DOHH2 (cell line): ENCODE measurements around the gene ADGRG2.

Source experiments
- H3F3A ChIP-seq: fragments of 200-600 bp; sonication (generic), shearing (Covaris generic); 2 replicates; pipeline ENCODE4 v1.6.0; 2016; ENCODE audit warnings: antibody characterized with exemption, mild to moderate bottlenecking; ENCODE audit not compliant: control insufficient read depth, insufficient read depth
- H3K27ac ChIP-seq: fragments of 200-600 bp; sonication (generic); 2 replicates; pipeline ENCODE4 v1.5.1; 2014; ENCODE audit warnings: low read depth, mild to moderate bottlenecking, low read length, moderate library complexity
- H3K27me3 ChIP-seq: fragments of 200-600 bp; sonication (generic); 2 replicates; pipeline ENCODE4 v1.6.1; 2014; ENCODE audit warnings: mild to moderate bottlenecking, low read length, mixed read lengths; ENCODE audit not compliant: control insufficient read depth
- H3K36me3 ChIP-seq: fragments of 200-600 bp; sonication (generic); 2 replicates; pipeline ENCODE4 v1.6.1; 2014; ENCODE audit warnings: mild to moderate bottlenecking, low read length, moderate library complexity, mixed read lengths; ENCODE audit not compliant: control insufficient read depth
- H3K4me1 ChIP-seq: fragments of 200-600 bp; sonication (generic); 2 replicates; pipeline ENCODE4 v1.6.1; 2014; ENCODE audit warnings: mild to moderate bottlenecking, low read length, mixed read lengths; ENCODE audit not compliant: control insufficient read depth
- H3K4me2 ChIP-seq: fragments of 200-600 bp; sonication (generic); 2 replicates; pipeline ENCODE4 v1.6.0; 2014; ENCODE audit warnings: mild to moderate bottlenecking, low read length, moderate library complexity
- H3K4me3 ChIP-seq: fragments of 200-600 bp; sonication (generic); 2 replicates; pipeline ENCODE4 v1.5.1; 2014; ENCODE audit warnings: mild to moderate bottlenecking, low read length, mixed read lengths
- H3K79me2 ChIP-seq: fragments of 200-600 bp; sonication (generic); 2 replicates; pipeline ENCODE4 v1.6.1; 2014; ENCODE audit warnings: mild to moderate bottlenecking, low read length, mixed read lengths; ENCODE audit not compliant: control insufficient read depth
- H3K9me2 ChIP-seq: fragments of 200-600 bp; sonication (generic); replicated peaks from 2 replicates; pipeline ENCODE4 v1.6.1; 2014; ENCODE audit warnings: mild to moderate bottlenecking, low read length, mixed read lengths; ENCODE audit not compliant: control insufficient read depth
- H3K9me3 ChIP-seq: fragments of 200-600 bp; sonication (generic); 2 replicates; pipeline ENCODE4 v1.6.1; 2014; ENCODE audit warnings: antibody characterized with exemption, low read length, mixed read lengths; ENCODE audit not compliant: control insufficient read depth, insufficient read depth
- H4K20me1 ChIP-seq: fragments of 200-600 bp; sonication (generic); 2 replicates; pipeline ENCODE4 v1.6.0; 2014; ENCODE audit warnings: low read depth, mild to moderate bottlenecking, antibody characterized with exemption, low read length, moderate library complexity; ENCODE audit not compliant: control insufficient read depth, insufficient read depth
- EZH2phosphoT487 ChIP-seq: fragments of 200-600 bp; sonication (generic); IDR thresholded peaks from 2 replicates; pipeline ENCODE4 v1.6.1; 2017; ENCODE audit warnings: borderline replicate concordance, mild to moderate bottlenecking, antibody characterized with exemption, low read length, moderate library complexity, mixed read lengths
- TF ChIP-seq, protein P1 (sequence below): fragments of 200-600 bp; sonication (generic); IDR thresholded peaks from one replicate; pipeline ENCODE4 v1.5.1; 2014; ENCODE audit warnings: antibody characterized with exemption, mild to moderate bottlenecking, low read depth, low read length; ENCODE audit not compliant: poor library complexity, severe bottlenecking

The ADGRG2 gene

DNA sequence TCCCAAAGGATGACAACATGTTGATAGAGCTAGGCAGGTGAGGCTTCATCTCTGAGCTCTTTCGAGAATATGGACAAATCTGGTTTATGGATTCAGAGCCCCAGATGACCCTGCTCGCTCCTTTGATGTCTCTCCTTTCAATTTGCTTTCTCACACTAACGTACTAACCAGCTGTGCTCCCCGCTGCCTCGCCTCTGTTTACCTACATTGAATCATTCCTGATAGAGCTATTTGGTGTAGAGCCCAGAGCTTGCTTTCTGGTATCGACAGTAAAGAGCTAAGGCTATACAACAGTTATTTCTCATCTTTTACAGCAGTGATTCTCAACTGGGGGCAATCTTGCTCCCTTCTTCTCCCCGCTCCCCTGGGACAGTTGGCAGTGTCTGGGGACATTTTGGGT is 129.4 kb downstream of the ADGRG2 start:
- Histone ChIP-seq H3K4me3 (no peak overlapping the region), H3K4me1 (no peaks in the 10 kb centered on the region), H3K79me2 (no peaks in the 10 kb centered on the region), H3K9me3 (no peaks in the 10 kb centered on the region), H3K27me3 (no peaks in the 10 kb centered on the region), H3K36me3 (no peaks in the 10 kb centered on the region), H3K9me2 (no peaks in the 10 kb centered on the region), H4K20me1 (no peaks in the 10 kb centered on the region), H3F3A (no peaks in the 10 kb centered on the region), H3K27ac (no peak overlapping the region), H3K4me2 (no peak overlapping the region)
- TF ChIP-seq EZH2phosphoT487, result no peak
- TF ChIP-seq, protein P1, sequence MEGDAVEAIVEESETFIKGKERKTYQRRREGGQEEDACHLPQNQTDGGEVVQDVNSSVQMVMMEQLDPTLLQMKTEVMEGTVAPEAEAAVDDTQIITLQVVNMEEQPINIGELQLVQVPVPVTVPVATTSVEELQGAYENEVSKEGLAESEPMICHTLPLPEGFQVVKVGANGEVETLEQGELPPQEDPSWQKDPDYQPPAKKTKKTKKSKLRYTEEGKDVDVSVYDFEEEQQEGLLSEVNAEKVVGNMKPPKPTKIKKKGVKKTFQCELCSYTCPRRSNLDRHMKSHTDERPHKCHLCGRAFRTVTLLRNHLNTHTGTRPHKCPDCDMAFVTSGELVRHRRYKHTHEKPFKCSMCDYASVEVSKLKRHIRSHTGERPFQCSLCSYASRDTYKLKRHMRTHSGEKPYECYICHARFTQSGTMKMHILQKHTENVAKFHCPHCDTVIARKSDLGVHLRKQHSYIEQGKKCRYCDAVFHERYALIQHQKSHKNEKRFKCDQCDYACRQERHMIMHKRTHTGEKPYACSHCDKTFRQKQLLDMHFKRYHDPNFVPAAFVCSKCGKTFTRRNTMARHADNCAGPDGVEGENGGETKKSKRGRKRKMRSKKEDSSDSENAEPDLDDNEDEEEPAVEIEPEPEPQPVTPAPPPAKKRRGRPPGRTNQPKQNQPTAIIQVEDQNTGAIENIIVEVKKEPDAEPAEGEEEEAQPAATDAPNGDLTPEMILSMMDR, result no peak

DNA sequence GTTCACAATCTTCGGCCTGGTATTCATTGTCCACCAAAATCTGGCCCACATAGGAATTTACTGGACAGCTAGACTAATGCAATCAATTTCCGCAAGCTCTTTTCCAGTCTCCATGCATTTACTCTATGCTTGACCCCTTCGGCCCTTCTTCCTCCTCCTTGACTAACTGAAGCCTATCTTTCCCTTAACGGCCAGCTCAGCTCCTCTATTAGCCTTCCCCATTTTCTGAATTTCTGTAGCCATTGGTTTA is 137.2 kb downstream of the ADGRG2 start:
- Histone ChIP-seq H3F3A (no peaks in the 10 kb centered on the region), H3K27me3 (no peaks in the 10 kb centered on the region), H3K27ac (0 out of 2 replicates have a peak overlapping the region, but pooled peaks have one; percentile 61), H3K36me3 (no peaks in the 10 kb centered on the region), H3K4me3 (peak overlapping the region; percentile 89), H3K4me2 (peak overlapping the region; percentile 84), H3K9me3 (no peaks in the 10 kb centered on the region), H3K4me1 (peaks cover 15% of the 10 kb centered on the region), H4K20me1 (no peaks in the 10 kb centered on the region), H3K9me2 (no peaks in the 10 kb centered on the region), H3K79me2 (peaks cover 31% of the 10 kb centered on the region)
- TF ChIP-seq, protein P1, result no peak
- no peak for TF ChIP-seq EZH2phosphoT487

DNA sequence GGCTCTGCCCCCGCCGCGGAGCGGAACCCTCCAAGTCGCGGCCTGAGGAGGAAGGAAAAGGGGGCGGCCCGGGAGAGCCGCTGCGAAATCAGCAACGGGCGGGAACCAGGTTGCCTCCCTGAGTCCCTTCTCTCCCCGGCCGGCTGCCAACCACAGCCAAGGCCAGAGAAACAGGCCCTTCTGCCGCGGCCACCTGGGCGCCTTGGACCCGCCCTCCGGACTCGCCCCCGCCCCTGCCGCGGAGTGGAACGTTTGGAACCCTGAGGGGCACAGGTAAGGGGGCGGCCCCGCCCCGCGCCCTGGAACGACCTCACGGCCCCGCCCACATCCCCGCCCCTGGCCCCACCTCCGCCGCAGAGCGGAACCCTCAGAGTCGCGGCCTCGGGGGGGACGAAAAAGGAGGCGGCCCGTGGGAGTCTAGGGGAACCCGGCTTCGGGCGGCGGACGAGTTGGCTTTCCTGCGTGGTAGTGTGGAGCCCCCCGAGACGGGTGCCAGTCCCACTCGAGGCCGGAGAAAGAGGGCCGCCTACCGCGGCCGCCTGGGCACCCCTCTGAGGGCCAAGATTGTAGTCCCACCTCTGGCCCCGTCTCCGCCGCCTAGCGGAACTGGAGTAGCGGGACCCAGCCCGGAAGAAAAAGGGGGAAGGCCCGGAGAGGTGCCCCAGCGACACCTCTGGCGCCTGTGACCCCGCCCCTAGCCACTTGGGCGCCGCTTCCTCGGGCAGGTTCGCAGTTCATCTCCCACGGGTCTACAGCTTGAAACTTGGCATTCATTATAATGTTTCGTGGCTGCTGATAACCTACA is 137.7 kb downstream of the ADGRG2 start:
- Histone ChIP-seq H3K79me2 (peaks cover 31% of the 10 kb centered on the region), H3K27ac (peak overlapping the region; percentile 61)

More for the DNA sequence above, 137.7 kb downstream of the ADGRG2 start:
- H3K9me2 ChIP-seq, result no peaks in the 10 kb centered on the region
- TF ChIP-seq EZH2phosphoT487, result no peak
- TF ChIP-seq, protein P1, result peak; percentile 13
- H3K27me3 ChIP-seq, result no peaks in the 10 kb centered on the region
- peak overlapping the region; percentile 84 for H3K4me2 ChIP-seq
- peaks cover 15% of the 10 kb centered on the region for H3K4me1 ChIP-seq
- H3K4me3 ChIP-seq, result peak overlapping the region; percentile 89
- no peaks in the 10 kb centered on the region for H3F3A ChIP-seq
- H3K36me3 ChIP-seq, result no peaks in the 10 kb centered on the region
- no peaks in the 10 kb centered on the region for H3K9me3 ChIP-seq
- no peaks in the 10 kb centered on the region for H4K20me1 ChIP-seq
